HG03135 (cell line): ENCODE data around the gene STMN1.

Experiments
- ATAC-seq: cut with Tn5 transposase; IDR thresholded peaks from one replicate; pipeline ENCODE4 v1.9.1; 2021; ENCODE audit warnings: mild to moderate bottlenecking, moderate library complexity; ENCODE audit not compliant: unreplicated experiment

The STMN1 gene

GRCh38 chr1:25871704-25872494 is 34.3 kb downstream of the STMN1 start:
- ATAC-seq, result no peak

- no peak for ATAC-seq
These were observed 35.0 kb downstream of the STMN1 start for GRCh38 chr1:25871086-25871703.

- ATAC-seq, result no peak
These were observed 35.6 kb downstream of the STMN1 start for GRCh38 chr1:25870614-25871013.

- no peak for ATAC-seq
These were observed 36.2 kb downstream of the STMN1 start for GRCh38 chr1:25869909-25870606.

GRCh38 chr1:25867210-25867991 is 38.8 kb downstream of the STMN1 start:
- no peak for ATAC-seq

GRCh38 chr1:25866288-25866687 is 39.9 kb downstream of the STMN1 start:
- no peak for ATAC-seq

GRCh38 chr1:25864434-25864833 is 41.8 kb downstream of the STMN1 start:
- ATAC-seq, result no peak

GRCh38 chr1:25863486-25864262 is 42.5 kb downstream of the STMN1 start:
- ATAC-seq, result no peak

- no peak for ATAC-seq
These were observed 43.3 kb downstream of the STMN1 start for GRCh38 chr1:25862785-25863485.

GRCh38 chr1:25861316-25862286 is 44.6 kb downstream of the STMN1 start:
- ATAC-seq, result no peak

GRCh38 chr1:25858906-25859789 is 47.1 kb downstream of the STMN1 start, which contains the start of gene AUNIP:
AUNIP (minus strand) TSS chr1:25859457; CDS start chr1:25859357, 100 bp downstream.
- peak; percentile 78 for ATAC-seq

- ATAC-seq, result no peak
These were observed 47.7 kb downstream of the STMN1 start for GRCh38 chr1:25858494-25858893.

GRCh38 chr1:25856856-25857255 is 49.4 kb downstream of the STMN1 start:
- ATAC-seq, result no peak

- no peak for ATAC-seq
These were observed 51.7 kb downstream of the STMN1 start for GRCh38 chr1:25854554-25854953.
